GM23338 (cell line): ENCODE measurements around the gene GGA1. TPM values are rescaled to one million over a fixed set of nuclear protein-coding genes. Genes with fewer than 3 reads are reported as not detected.

Source experiments
- ATAC-seq: fragments of 200-7000 bp; cut with Tn5 transposase; 3 replicates; pipeline ENCODE4 v1.9.1; 2020
- DNase-seq: peaks from one replicate; pipeline ENCODE4 v3.0.0-alpha.2; 2015; ENCODE audit warnings: low spot score
- H2AFZ ChIP-seq: fragments of 200-600 bp; sonication (generic); 2 replicates; pipeline ENCODE4 v1.8.0; 2016; ENCODE audit warnings: antibody characterized with exemption, mild to moderate bottlenecking, moderate library complexity
- H3F3A ChIP-seq: fragments of 200-600 bp; sonication (generic); replicated peaks from 2 replicates; pipeline ENCODE4 v1.8.0; 2017; ENCODE audit warnings: antibody characterized with exemption, mixed run types, low read depth
- H3K27ac ChIP-seq: fragments of 200-600 bp; sonication (generic); 2 replicates; pipeline ENCODE4 v1.6.1; 2016; ENCODE audit warnings: low read depth
- H3K27me3 ChIP-seq: fragments of 200-600 bp; sonication (generic); 2 replicates; pipeline ENCODE4 v1.8.0; 2016; ENCODE audit warnings: mild to moderate bottlenecking, mixed run types, moderate library complexity; ENCODE audit not compliant: insufficient read depth
- H3K36me3 ChIP-seq: fragments of 200-600 bp; sonication (generic); 2 replicates; pipeline ENCODE4 v1.8.0; 2016; ENCODE audit warnings: mild to moderate bottlenecking; ENCODE audit not compliant: insufficient read depth
- H3K4me1 ChIP-seq: fragments of 200-600 bp; sonication (generic); 2 replicates; pipeline ENCODE4 v1.8.0; 2016; ENCODE audit warnings: mild to moderate bottlenecking, moderate library complexity; ENCODE audit not compliant: insufficient read depth
- H3K4me2 ChIP-seq: fragments of 200-600 bp; sonication (generic); 2 replicates; pipeline ENCODE4 v1.7.1; 2017; ENCODE audit warnings: mixed run types
- H3K4me3 ChIP-seq: fragments of 200-600 bp; sonication (generic); 2 replicates; pipeline ENCODE4 v1.6.1; 2016; ENCODE audit warnings: mixed run types
- H3K79me2 ChIP-seq: fragments of 200-600 bp; sonication (generic); replicated peaks from 2 replicates; pipeline ENCODE4 v1.8.0; 2017; ENCODE audit warnings: mild to moderate bottlenecking; ENCODE audit not compliant: insufficient read depth
- H3K9me2 ChIP-seq: fragments of 200-600 bp; sonication (generic); 2 replicates; pipeline ENCODE4 v1.8.0; 2017; ENCODE audit not compliant: insufficient read depth
- H4K20me1 ChIP-seq: fragments of 200-600 bp; sonication (generic); replicated peaks from 2 replicates; pipeline ENCODE4 v1.8.0; 2017; ENCODE audit warnings: mild to moderate bottlenecking; ENCODE audit not compliant: insufficient read depth
- H3K27ac Mint-ChIP-seq: 2 replicates; pipeline ENCODE4 v1.8.0; 2020; ENCODE audit warnings: inconsistent platforms, mild to moderate bottlenecking, moderate library complexity, mixed read lengths
- H3K27me3 Mint-ChIP-seq: 3 replicates; pipeline ENCODE4 v1.8.0; 2022; ENCODE audit warnings: low read depth, mild to moderate bottlenecking, moderate library complexity, mixed read lengths, inconsistent platforms; ENCODE audit not compliant: insufficient read depth, poor library complexity
- H3K36me3 Mint-ChIP-seq: 3 replicates; pipeline ENCODE4 v1.8.0; 2021; ENCODE audit warnings: low read depth, mild to moderate bottlenecking, inconsistent platforms, moderate library complexity, mixed read lengths
- H3K4me1 Mint-ChIP-seq: 3 replicates; pipeline ENCODE4 v1.8.0; 2020; ENCODE audit warnings: mild to moderate bottlenecking, inconsistent platforms, mixed read lengths
- H3K4me3 Mint-ChIP-seq: 3 replicates; pipeline ENCODE4 v1.8.0; 2021; ENCODE audit warnings: moderate library complexity, mild to moderate bottlenecking, inconsistent platforms, mixed read lengths
- H3K9me3 Mint-ChIP-seq: 3 replicates; pipeline ENCODE4 v1.8.0; 2020; ENCODE audit warnings: moderate library complexity, mild to moderate bottlenecking, inconsistent platforms, mixed read lengths
- CTCF ChIP-seq, 2 experiments: fragments of 200-600 bp in 1 of 2; sonication (generic) in 1 of 2; conservative IDR thresholded peaks; 2 replicates each; pipeline versions ENCODE4 v1.5.1 to v1.6.1; 2016 to 2017; ENCODE audit warnings: antibody characterized with exemption in 2 of 2, low read depth in 2 of 2, mild to moderate bottlenecking in 2 of 2, moderate library complexity in 1 of 2
- EZH2phosphoT487 ChIP-seq: fragments of 200-600 bp; sonication (generic); IDR thresholded peaks from one replicate; pipeline ENCODE4 v1.8.1; 2018; ENCODE audit warnings: antibody characterized with exemption; ENCODE audit not compliant: unreplicated experiment
- ZNF114 ChIP-seq: fragments of 250-450 bp; sonication (Bioruptor Pico); IDR thresholded peaks from 2 replicates; pipeline ENCODE4 v1.5.0; 2020; ENCODE audit warnings: mild to moderate bottlenecking, moderate library complexity
- ZNF331 ChIP-seq: fragments of 250-450 bp; sonication (Bioruptor Pico); IDR thresholded peaks from 2 replicates; pipeline ENCODE4 v1.5.0; 2020; ENCODE audit warnings: low read depth, mild to moderate bottlenecking, moderate library complexity
- ZNF462 ChIP-seq: fragments of 250-450 bp; sonication (Bioruptor Pico); IDR thresholded peaks from 2 replicates; pipeline ENCODE4 v1.5.0; 2020; ENCODE audit warnings: mild to moderate bottlenecking, moderate library complexity
- polyA plus RNA-seq: library from polyadenylated mRNA; unstranded; fragments of >200 nt; fragmentation: Nextera tagmentation; extraction: Ambion mirVana; gene quantifications from 2 replicates; pipeline ENCODE4 v1.2.1, GENCODE V29; 2016
- total RNA-seq: library from RNA; depleted of rRNA; stranded (reverse); fragments of >200 nt; shearing (Covaris generic); gene quantifications from 2 replicates; pipeline ENCODE4 v1.2.3, GENCODE V29; 2014

GGA1 gene
- total and polyA plus RNA-seq, 2 experiments from 2014 or later: 36.9 to 57.1 TPM

GRCh38 chr22:37675930-37676735 is 67.5 kb downstream of the GGA1 start:
- H3K4me1 ChIP-seq: peaks cover 11% of the 10 kb centered on the region; the same call in 1 of the 2 replicates
- no peaks in the 10 kb centered on the region for H3K36me3 Mint-ChIP-seq
- no peaks in the 10 kb centered on the region for H3K79me2 ChIP-seq
- peak overlapping the region; percentile 55 for H3K4me3 ChIP-seq
- no peaks in the 10 kb centered on the region for H3K9me2 ChIP-seq
- no peaks in the 10 kb centered on the region for H3K27me3 ChIP-seq
- no peaks in the 10 kb centered on the region for H3K9me3 Mint-ChIP-seq
- no peak for TF ChIP-seq ZNF331 (CRISPR knock-in tag)
- no peak for TF ChIP-seq ZNF462 (CRISPR knock-in tag)
- no peak for TF ChIP-seq CTCF (conservative IDR thresholded peaks at IDR 0.05; ENCODE audit: low read depth in 2 of 2)
- no peak for TF ChIP-seq ZNF114 (CRISPR knock-in tag)
- TF ChIP-seq EZH2phosphoT487: no peak
- H3K27ac Mint-ChIP-seq: no peak overlapping the region
- H3K4me1 Mint-ChIP-seq: peaks cover 17% of the 10 kb centered on the region
- DNase-seq (peak; percentile 26), ATAC-seq (peak; percentile 3)
- H3K4me3 Mint-ChIP-seq: peak overlapping the region; percentile 79
- peaks cover 11% of the 10 kb centered on the region for H3K27me3 Mint-ChIP-seq
- H3K27ac ChIP-seq: 0 out of 2 replicates have a peak overlapping the region, but pooled peaks have one; percentile 7
- H2AFZ ChIP-seq: peak overlapping the region; percentile 78; the same call in 1 of the 2 replicates
- peak overlapping the region; percentile 86 for H3K4me2 ChIP-seq
- H3F3A ChIP-seq: peaks cover 19% of the 10 kb centered on the region; the same call in 1 of the 2 replicates
- H3K36me3 ChIP-seq: no peaks in the 10 kb centered on the region
- H4K20me1 ChIP-seq: no peaks in the 10 kb centered on the region; the same call in 1 of the 2 replicates
